Suprapubic skin (tissue), 4 donors: ENCODE results near the gene VPS45.

Experiments used
- CTCF ChIP-seq, 2 donors: fragments of 200-600 bp in 1 of 2; fragments of 450-650 bp in 1 of 2; sonication (generic) in 1 of 2; IDR thresholded peaks; one replicate each; pipeline ENCODE4 v1.5.1; 2016 to 2019; ENCODE audit warnings: antibody characterized with exemption in 2 of 2, mild to moderate bottlenecking in 1 of 2, moderate library complexity in 1 of 2
- POLR2A ChIP-seq, 2 donors: fragments of 450-650 bp; IDR thresholded peaks; one replicate each; pipeline ENCODE4 v1.6.1; 2017; ENCODE audit warnings: antibody characterized with exemption in 2 of 2, mild to moderate bottlenecking in 2 of 2, moderate library complexity in 2 of 2
- POLR2AphosphoS5 ChIP-seq, 3 donors: sonication (generic); formaldehyde crosslinking; IDR thresholded peaks; one replicate each; pipeline ENCODE4 v1.6.1; 2017; ENCODE audit warnings: antibody characterized with exemption in 3 of 3

DNA sequence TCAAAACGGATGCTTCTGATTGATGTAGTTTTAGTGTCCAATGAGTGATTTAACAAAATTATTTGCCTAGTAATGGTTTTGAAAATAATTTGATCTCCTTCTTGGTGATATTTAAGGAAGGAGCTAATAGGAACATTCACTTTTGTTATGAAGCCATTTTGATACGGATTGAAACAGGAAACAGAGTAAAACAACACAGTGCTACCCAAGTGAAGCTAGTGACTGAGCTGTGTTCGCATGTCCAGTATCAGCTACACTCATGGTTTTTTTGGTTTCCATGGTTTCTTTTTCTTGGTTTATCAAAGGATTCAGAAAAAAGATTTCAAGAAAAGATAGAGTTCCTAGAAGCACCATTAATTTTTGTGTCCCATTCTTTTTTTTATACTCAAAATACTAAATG, 42.0 kb downstream of the VPS45 start:
- TF ChIP-seq CTCF (IDR thresholded peaks at IDR 0.05) = no peak
- TF ChIP-seq POLR2A (IDR thresholded peaks at IDR 0.05) = no peak
- no peak for TF ChIP-seq POLR2AphosphoS5 (IDR thresholded peaks at IDR 0.05)
